Measurements from ENCODE around the gene BCL7A.
"Not testable (repeated sequence)": the region's sequence is repeated elsewhere in the genome, so short reads cannot be mapped to it uniquely, and the experiment has no call there.

BCL7A gene

GRCh38 chr12:121980892-121981272 lies 40.8 kb upstream of the BCL7A start:
- Histone ChIP-seq H3K27me3 (ENCODE audit: insufficient read depth, low read depth, severe bottlenecking) (no peaks in the 10 kb centered on the region), H3K36me3 (no peaks in the 10 kb centered on the region), H3K4me3 (ENCODE audit: low read depth, low read length) (no peak overlapping the region), H3K27ac (no peak overlapping the region), H3K9me3 (ENCODE audit: severe bottlenecking) (no peaks in the 10 kb centered on the region)
- no peak for TF ChIP-seq CTCF (IDR thresholded peaks at IDR 0.05; ENCODE audit: low read depth, low read length)
- no peak for DNase-seq

DNA sequence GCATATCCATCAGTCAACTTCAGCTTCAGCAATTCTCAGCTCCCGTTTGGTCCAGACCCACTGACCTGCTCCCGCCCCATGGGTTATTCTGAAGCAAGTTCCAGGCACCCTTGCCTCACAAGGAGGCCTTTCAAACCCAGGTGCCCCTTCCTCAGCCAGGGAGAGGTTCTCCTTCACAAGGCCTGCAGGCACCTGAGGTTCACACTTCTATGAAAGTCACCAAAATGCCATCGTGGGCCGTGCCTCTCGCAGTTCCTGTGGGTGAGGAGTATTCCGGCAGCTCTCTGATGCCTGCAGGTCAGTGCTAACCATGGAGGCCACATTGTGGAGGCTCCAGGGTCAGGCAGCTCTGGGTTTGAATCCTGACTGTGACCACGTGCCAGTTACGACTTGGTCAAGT lies 40.2 kb upstream of the BCL7A start:
- H3K4me3 ChIP-seq (ENCODE audit: low read depth, low read length), result no peak overlapping the region
- no peaks in the 10 kb centered on the region for H3K27me3 ChIP-seq (ENCODE audit: insufficient read depth, low read depth, severe bottlenecking)
- no peak for DNase-seq
- no peak overlapping the region for H3K27ac ChIP-seq
- TF ChIP-seq CTCF (IDR thresholded peaks at IDR 0.05; ENCODE audit: low read depth, low read length), result no peak
- H3K36me3 ChIP-seq, result no peaks in the 10 kb centered on the region
- H3K9me3 ChIP-seq (ENCODE audit: severe bottlenecking), result no peaks in the 10 kb centered on the region

DNA sequence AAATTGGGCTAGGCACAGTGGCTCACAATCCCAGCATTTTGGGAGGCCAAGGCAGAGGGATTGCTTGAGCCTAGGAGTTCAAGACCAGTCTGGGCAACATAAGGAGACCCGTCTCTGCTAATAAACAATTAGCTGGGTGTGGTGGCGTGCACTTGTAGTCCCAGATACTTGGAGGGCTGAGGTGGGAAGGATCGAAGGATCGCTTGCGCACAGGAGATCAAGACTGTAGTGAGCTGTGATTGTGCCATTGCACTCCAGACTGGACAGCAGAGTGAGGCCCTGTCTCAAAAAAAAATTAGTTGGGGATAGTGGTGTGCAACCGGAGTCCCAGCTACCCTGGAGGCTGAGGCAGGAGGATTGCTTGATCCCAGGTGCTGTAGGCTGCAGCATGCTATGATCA lies 38.7 kb upstream of the BCL7A start:
- no peak overlapping the region for H3K4me3 ChIP-seq (ENCODE audit: low read depth, low read length)
- TF ChIP-seq CTCF (IDR thresholded peaks at IDR 0.05; ENCODE audit: low read depth, low read length), result no peak
- no peak overlapping the region for H3K27ac ChIP-seq
- H3K36me3 ChIP-seq, result no peaks in the 10 kb centered on the region
- no peaks in the 10 kb centered on the region for H3K9me3 ChIP-seq (ENCODE audit: severe bottlenecking)
- no peaks in the 10 kb centered on the region for H3K27me3 ChIP-seq (ENCODE audit: insufficient read depth, low read depth, severe bottlenecking)
- no peak for DNase-seq

- H3K4me3 ChIP-seq (ENCODE audit: low read depth, low read length), result no peak overlapping the region
- no peak for TF ChIP-seq CTCF (IDR thresholded peaks at IDR 0.05; ENCODE audit: low read depth, low read length)
These were observed 38.0 kb upstream of the BCL7A start for GRCh38 chr12:121983536-121984210.

GRCh38 chr12:121986489-121987245 lies 35.0 kb upstream of the BCL7A start:
- Histone ChIP-seq H3K9me3 (ENCODE audit: severe bottlenecking) (no peaks in the 10 kb centered on the region), H3K4me3 (ENCODE audit: low read depth, low read length) (no peak overlapping the region), H3K36me3 (no peaks in the 10 kb centered on the region), H3K27me3 (ENCODE audit: insufficient read depth, low read depth, severe bottlenecking) (no peaks in the 10 kb centered on the region), H3K27ac (no peak overlapping the region)
- DNase-seq, result no peak
- TF ChIP-seq CTCF (IDR thresholded peaks at IDR 0.05; ENCODE audit: low read depth, low read length), result no peak

More at GRCh38 chr12:121983536-121984210, 38.0 kb upstream of the BCL7A start:
- Histone ChIP-seq H3K36me3 (no peaks in the 10 kb centered on the region), H3K9me3 (ENCODE audit: severe bottlenecking) (no peaks in the 10 kb centered on the region), H3K27ac (no peak overlapping the region), H3K27me3 (ENCODE audit: insufficient read depth, low read depth, severe bottlenecking) (no peaks in the 10 kb centered on the region)
- DNase-seq, result no peak

GRCh38 chr12:121988519-121988918 lies 33.2 kb upstream of the BCL7A start:
- DNase-seq; H3K4me3 ChIP-seq (ENCODE audit: low read depth, low read length); H3K36me3 ChIP-seq; H3K9me3 ChIP-seq (ENCODE audit: severe bottlenecking); H3K27me3 ChIP-seq (ENCODE audit: insufficient read depth, low read depth, severe bottlenecking); H3K27ac ChIP-seq: not testable (repeated sequence)
